GM23338 (cell line): ENCODE results near the gene PWP2. TPM values are rescaled to one million over a fixed set of nuclear protein-coding genes. Genes with fewer than 3 reads are reported as not detected.

ENCODE experiments used
- ATAC-seq: fragments of 200-7000 bp; cut with Tn5 transposase; 3 replicates; pipeline ENCODE4 v1.9.1; 2020
- DNase-seq: peaks from one replicate; pipeline ENCODE4 v3.0.0-alpha.2; 2015; ENCODE audit warnings: low spot score
- H2AFZ ChIP-seq: fragments of 200-600 bp; sonication (generic); 2 replicates; pipeline ENCODE4 v1.8.0; 2016; ENCODE audit warnings: antibody characterized with exemption, mild to moderate bottlenecking, moderate library complexity
- H3F3A ChIP-seq: fragments of 200-600 bp; sonication (generic); replicated peaks from 2 replicates; pipeline ENCODE4 v1.8.0; 2017; ENCODE audit warnings: antibody characterized with exemption, mixed run types, low read depth
- H3K27ac ChIP-seq: fragments of 200-600 bp; sonication (generic); 2 replicates; pipeline ENCODE4 v1.6.1; 2016; ENCODE audit warnings: low read depth
- H3K27me3 ChIP-seq: fragments of 200-600 bp; sonication (generic); 2 replicates; pipeline ENCODE4 v1.8.0; 2016; ENCODE audit warnings: mild to moderate bottlenecking, mixed run types, moderate library complexity; ENCODE audit not compliant: insufficient read depth
- H3K36me3 ChIP-seq: fragments of 200-600 bp; sonication (generic); 2 replicates; pipeline ENCODE4 v1.8.0; 2016; ENCODE audit warnings: mild to moderate bottlenecking; ENCODE audit not compliant: insufficient read depth
- H3K4me1 ChIP-seq: fragments of 200-600 bp; sonication (generic); 2 replicates; pipeline ENCODE4 v1.8.0; 2016; ENCODE audit warnings: mild to moderate bottlenecking, moderate library complexity; ENCODE audit not compliant: insufficient read depth
- H3K4me2 ChIP-seq: fragments of 200-600 bp; sonication (generic); 2 replicates; pipeline ENCODE4 v1.7.1; 2017; ENCODE audit warnings: mixed run types
- H3K4me3 ChIP-seq: fragments of 200-600 bp; sonication (generic); 2 replicates; pipeline ENCODE4 v1.6.1; 2016; ENCODE audit warnings: mixed run types
- H3K79me2 ChIP-seq: fragments of 200-600 bp; sonication (generic); replicated peaks from 2 replicates; pipeline ENCODE4 v1.8.0; 2017; ENCODE audit warnings: mild to moderate bottlenecking; ENCODE audit not compliant: insufficient read depth
- H3K9me2 ChIP-seq: fragments of 200-600 bp; sonication (generic); 2 replicates; pipeline ENCODE4 v1.8.0; 2017; ENCODE audit not compliant: insufficient read depth
- H4K20me1 ChIP-seq: fragments of 200-600 bp; sonication (generic); replicated peaks from 2 replicates; pipeline ENCODE4 v1.8.0; 2017; ENCODE audit warnings: mild to moderate bottlenecking; ENCODE audit not compliant: insufficient read depth
- H3K27ac Mint-ChIP-seq: 2 replicates; pipeline ENCODE4 v1.8.0; 2020; ENCODE audit warnings: inconsistent platforms, mild to moderate bottlenecking, moderate library complexity, mixed read lengths
- H3K27me3 Mint-ChIP-seq: 3 replicates; pipeline ENCODE4 v1.8.0; 2022; ENCODE audit warnings: low read depth, mild to moderate bottlenecking, moderate library complexity, mixed read lengths, inconsistent platforms; ENCODE audit not compliant: insufficient read depth, poor library complexity
- H3K36me3 Mint-ChIP-seq: 3 replicates; pipeline ENCODE4 v1.8.0; 2021; ENCODE audit warnings: low read depth, mild to moderate bottlenecking, inconsistent platforms, moderate library complexity, mixed read lengths
- H3K4me1 Mint-ChIP-seq: 3 replicates; pipeline ENCODE4 v1.8.0; 2020; ENCODE audit warnings: mild to moderate bottlenecking, inconsistent platforms, mixed read lengths
- H3K4me3 Mint-ChIP-seq: 3 replicates; pipeline ENCODE4 v1.8.0; 2021; ENCODE audit warnings: moderate library complexity, mild to moderate bottlenecking, inconsistent platforms, mixed read lengths
- H3K9me3 Mint-ChIP-seq: 3 replicates; pipeline ENCODE4 v1.8.0; 2020; ENCODE audit warnings: moderate library complexity, mild to moderate bottlenecking, inconsistent platforms, mixed read lengths
- CTCF ChIP-seq, 2 experiments: fragments of 200-600 bp in 1 of 2; sonication (generic) in 1 of 2; conservative IDR thresholded peaks; 2 replicates each; pipeline versions ENCODE4 v1.5.1 to v1.6.1; 2016 to 2017; ENCODE audit warnings: antibody characterized with exemption in 2 of 2, low read depth in 2 of 2, mild to moderate bottlenecking in 2 of 2, moderate library complexity in 1 of 2
- POLR2AphosphoS5 ChIP-seq: IDR thresholded peaks from 2 replicates; pipeline ENCODE4 v1.6.1; 2016; ENCODE audit warnings: antibody characterized with exemption, low read depth
- ZNF331 ChIP-seq: fragments of 250-450 bp; sonication (Bioruptor Pico); IDR thresholded peaks from 2 replicates; pipeline ENCODE4 v1.5.0; 2020; ENCODE audit warnings: low read depth, mild to moderate bottlenecking, moderate library complexity
- polyA plus RNA-seq: library from polyadenylated mRNA; unstranded; fragments of >200 nt; fragmentation: Nextera tagmentation; extraction: Ambion mirVana; gene quantifications from 2 replicates; pipeline ENCODE4 v1.2.1, GENCODE V29; 2016
- total RNA-seq: library from RNA; depleted of rRNA; stranded (reverse); fragments of >200 nt; shearing (Covaris generic); gene quantifications from 2 replicates; pipeline ENCODE4 v1.2.3, GENCODE V29; 2014
- TF ChIP-seq, protein P1 (sequence below): fragments of 250-450 bp; sonication (Bioruptor Pico); IDR thresholded peaks from 2 replicates; pipeline ENCODE4 v1.5.0; 2020; ENCODE audit warnings: mild to moderate bottlenecking, moderate library complexity

The PWP2 gene
- total and polyA plus RNA-seq, 2 experiments from 2014 or later: 18.2 to 59.2 TPM

DNA sequence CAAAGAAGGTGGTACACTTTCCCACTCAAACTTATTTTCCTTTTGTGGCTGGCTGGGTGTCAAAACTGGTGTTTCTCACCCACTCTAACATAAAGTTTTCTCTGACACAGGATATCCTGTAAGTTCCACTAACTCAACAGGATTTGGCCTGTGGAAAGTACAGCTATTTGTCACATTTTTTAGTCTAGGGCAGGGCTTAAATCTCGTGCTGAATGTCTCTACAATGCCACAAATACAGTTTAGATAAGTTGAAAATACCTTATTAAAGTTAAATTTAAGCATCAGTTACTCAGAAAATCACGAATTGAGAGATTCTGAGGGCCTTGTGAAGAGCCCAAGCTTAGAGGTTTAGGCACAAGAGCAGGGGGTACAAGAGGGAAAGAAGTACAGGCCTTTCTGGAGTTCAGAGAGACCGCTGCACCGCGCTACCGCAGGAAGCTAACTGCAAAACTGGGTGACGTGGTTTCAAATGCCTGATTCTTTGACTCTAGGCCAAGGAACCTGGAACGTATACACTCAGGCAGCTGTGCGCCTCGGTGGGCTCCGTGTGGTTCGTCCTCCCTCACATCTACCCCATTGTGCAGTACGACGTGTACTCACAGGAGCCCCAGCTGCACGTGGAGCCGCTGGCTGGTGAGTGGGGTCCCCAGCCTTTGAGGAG lies 23.4 kb upstream of the PWP2 start (continued):
- no peak for TF ChIP-seq CTCF (conservative IDR thresholded peaks at IDR 0.05; ENCODE audit: low read depth in 2 of 2)
- TF ChIP-seq POLR2AphosphoS5: no peak
- TF ChIP-seq, protein P1, sequence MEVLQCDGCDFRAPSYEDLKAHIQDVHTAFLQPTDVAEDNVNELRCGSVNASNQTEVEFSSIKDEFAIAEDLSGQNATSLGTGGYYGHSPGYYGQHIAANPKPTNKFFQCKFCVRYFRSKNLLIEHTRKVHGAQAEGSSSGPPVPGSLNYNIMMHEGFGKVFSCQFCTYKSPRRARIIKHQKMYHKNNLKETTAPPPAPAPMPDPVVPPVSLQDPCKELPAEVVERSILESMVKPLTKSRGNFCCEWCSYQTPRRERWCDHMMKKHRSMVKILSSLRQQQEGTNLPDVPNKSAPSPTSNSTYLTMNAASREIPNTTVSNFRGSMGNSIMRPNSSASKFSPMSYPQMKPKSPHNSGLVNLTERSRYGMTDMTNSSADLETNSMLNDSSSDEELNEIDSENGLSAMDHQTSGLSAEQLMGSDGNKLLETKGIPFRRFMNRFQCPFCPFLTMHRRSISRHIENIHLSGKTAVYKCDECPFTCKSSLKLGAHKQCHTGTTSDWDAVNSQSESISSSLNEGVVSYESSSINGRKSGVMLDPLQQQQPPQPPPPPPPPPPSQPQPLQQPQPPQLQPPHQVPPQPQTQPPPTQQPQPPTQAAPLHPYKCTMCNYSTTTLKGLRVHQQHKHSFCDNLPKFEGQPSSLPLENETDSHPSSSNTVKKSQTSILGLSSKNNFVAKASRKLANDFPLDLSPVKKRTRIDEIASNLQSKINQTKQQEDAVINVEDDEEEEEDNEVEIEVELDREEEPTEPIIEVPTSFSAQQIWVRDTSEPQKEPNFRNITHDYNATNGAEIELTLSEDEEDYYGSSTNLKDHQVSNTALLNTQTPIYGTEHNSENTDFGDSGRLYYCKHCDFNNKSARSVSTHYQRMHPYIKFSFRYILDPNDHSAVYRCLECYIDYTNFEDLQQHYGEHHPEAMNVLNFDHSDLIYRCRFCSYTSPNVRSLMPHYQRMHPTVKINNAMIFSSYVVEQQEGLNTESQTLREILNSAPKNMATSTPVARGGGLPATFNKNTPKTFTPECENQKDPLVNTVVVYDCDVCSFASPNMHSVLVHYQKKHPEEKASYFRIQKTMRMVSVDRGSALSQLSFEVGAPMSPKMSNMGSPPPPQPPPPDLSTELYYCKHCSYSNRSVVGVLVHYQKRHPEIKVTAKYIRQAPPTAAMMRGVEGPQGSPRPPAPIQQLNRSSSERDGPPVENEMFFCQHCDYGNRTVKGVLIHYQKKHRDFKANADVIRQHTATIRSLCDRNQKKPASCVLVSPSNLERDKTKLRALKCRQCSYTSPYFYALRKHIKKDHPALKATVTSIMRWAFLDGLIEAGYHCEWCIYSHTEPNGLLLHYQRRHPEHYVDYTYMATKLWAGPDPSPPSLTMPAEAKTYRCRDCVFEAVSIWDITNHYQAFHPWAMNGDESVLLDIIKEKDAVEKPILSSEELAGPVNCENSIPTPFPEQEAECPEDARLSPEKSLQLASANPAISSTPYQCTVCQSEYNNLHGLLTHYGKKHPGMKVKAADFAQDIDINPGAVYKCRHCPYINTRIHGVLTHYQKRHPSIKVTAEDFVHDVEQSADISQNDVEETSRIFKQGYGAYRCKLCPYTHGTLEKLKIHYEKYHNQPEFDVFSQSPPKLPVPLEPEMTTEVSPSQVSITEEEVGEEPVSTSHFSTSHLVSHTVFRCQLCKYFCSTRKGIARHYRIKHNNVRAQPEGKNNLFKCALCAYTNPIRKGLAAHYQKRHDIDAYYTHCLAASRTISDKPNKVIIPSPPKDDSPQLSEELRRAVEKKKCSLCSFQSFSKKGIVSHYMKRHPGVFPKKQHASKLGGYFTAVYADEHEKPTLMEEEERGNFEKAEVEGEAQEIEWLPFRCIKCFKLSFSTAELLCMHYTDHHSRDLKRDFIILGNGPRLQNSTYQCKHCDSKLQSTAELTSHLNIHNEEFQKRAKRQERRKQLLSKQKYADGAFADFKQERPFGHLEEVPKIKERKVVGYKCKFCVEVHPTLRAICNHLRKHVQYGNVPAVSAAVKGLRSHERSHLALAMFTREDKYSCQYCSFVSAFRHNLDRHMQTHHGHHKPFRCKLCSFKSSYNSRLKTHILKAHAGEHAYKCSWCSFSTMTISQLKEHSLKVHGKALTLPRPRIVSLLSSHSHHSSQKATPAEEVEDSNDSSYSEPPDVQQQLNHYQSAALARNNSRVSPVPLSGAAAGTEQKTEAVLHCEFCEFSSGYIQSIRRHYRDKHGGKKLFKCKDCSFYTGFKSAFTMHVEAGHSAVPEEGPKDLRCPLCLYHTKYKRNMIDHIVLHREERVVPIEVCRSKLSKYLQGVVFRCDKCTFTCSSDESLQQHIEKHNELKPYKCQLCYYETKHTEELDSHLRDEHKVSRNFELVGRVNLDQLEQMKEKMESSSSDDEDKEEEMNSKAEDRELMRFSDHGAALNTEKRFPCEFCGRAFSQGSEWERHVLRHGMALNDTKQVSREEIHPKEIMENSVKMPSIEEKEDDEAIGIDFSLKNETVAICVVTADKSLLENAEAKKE (CRISPR knock-in tag): no peak
- no peak for TF ChIP-seq ZNF331 (CRISPR knock-in tag)

- Histone ChIP-seq H3K79me2 (no peaks in the 10 kb centered on the region; the same call in 1 of the 2 replicates), H3F3A (no peaks in the 10 kb centered on the region), H3K36me3 (0 out of 2 replicates have a peak, but pooled peaks cover 14% of the 10 kb centered on the region), H3K4me2 (no peak overlapping the region), H3K9me2 (no peaks in the 10 kb centered on the region), H3K4me3 (no peak overlapping the region), H2AFZ (no peak overlapping the region), H4K20me1 (peaks cover 14% of the 10 kb centered on the region), H3K27me3 (no peaks in the 10 kb centered on the region), H3K27ac (no peak overlapping the region), H3K4me1 (no peaks in the 10 kb centered on the region)
- TF ChIP-seq POLR2AphosphoS5: no peak
- H3K4me3 Mint-ChIP-seq: no peak overlapping the region
- ATAC-seq: no peak
- peaks cover 66% of the 10 kb centered on the region for H3K36me3 Mint-ChIP-seq
- DNase-seq: no peak
- H3K9me3 Mint-ChIP-seq: no peaks in the 10 kb centered on the region
- peaks cover 7% of the 10 kb centered on the region for H3K27me3 Mint-ChIP-seq
- H3K27ac Mint-ChIP-seq: no peak overlapping the region
- H3K4me1 Mint-ChIP-seq: no peaks in the 10 kb centered on the region
Observed at GRCh38 chr21:44084496-44085241, 22.5 kb upstream of the PWP2 start.
